ENCODE measurements around the gene YY1.

GRCh38 chr14:100230361-100230760 is 8.6 kb upstream of the YY1 start:
- TF ChIP-seq, protein P1, sequence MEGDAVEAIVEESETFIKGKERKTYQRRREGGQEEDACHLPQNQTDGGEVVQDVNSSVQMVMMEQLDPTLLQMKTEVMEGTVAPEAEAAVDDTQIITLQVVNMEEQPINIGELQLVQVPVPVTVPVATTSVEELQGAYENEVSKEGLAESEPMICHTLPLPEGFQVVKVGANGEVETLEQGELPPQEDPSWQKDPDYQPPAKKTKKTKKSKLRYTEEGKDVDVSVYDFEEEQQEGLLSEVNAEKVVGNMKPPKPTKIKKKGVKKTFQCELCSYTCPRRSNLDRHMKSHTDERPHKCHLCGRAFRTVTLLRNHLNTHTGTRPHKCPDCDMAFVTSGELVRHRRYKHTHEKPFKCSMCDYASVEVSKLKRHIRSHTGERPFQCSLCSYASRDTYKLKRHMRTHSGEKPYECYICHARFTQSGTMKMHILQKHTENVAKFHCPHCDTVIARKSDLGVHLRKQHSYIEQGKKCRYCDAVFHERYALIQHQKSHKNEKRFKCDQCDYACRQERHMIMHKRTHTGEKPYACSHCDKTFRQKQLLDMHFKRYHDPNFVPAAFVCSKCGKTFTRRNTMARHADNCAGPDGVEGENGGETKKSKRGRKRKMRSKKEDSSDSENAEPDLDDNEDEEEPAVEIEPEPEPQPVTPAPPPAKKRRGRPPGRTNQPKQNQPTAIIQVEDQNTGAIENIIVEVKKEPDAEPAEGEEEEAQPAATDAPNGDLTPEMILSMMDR (IDR thresholded peaks at IDR 0.05; ENCODE audit: low read length) = no peak
- TF ChIP-seq EZH2 (IDR thresholded peaks at IDR 0.05; ENCODE audit: borderline replicate concordance, low read length) = no peak
